HG03135 (cell line): Measurements from ENCODE around the gene NT5DC2.

ENCODE experiments used
- ATAC-seq: cut with Tn5 transposase; IDR thresholded peaks from one replicate; pipeline ENCODE4 v1.9.1; 2021; ENCODE audit warnings: mild to moderate bottlenecking, moderate library complexity; ENCODE audit not compliant: unreplicated experiment

Gene NT5DC2

DNA sequence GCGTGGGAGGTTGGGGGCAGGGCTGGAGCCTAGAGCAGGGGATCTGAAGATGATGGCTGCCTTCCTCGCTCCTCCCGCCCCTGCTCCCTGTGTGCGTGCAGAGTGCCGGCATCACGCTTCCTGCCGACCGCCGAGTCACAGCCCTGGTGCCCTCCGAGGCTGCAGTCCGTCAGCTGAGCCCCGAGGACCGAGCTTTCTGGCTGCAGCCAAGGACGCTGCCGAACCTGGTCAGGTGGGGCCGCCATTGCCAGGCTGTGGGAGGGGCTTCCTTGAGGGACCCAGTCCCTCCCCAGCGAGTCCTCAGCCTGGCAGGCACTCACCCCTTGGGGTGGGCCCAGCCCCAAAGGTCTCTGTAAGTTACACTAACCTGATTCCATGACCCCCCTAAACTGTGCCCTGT lies 20.9 kb downstream of the NT5DC2 start:
- ATAC-seq, result no peak

DNA sequence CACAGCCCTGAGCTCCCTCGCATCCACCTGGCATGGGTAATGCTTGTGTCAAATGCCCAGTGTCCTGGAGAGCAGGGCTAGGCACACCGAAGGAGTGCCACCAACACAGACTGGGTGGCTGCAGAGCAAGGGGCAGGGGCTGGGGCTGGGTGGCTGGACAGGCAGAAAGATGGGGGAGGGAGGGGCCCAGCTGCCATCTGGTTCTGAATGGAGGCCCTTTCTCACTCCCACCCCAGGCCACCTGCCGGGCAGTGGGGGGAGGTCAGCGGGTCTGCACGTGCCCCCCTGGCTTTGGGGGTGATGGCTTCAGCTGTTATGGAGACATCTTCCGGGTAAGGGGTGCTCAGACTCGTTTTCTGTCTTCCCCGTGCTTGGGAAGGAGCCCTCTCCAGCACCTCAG lies 21.6 kb downstream of the NT5DC2 start:
- no peak for ATAC-seq

DNA sequence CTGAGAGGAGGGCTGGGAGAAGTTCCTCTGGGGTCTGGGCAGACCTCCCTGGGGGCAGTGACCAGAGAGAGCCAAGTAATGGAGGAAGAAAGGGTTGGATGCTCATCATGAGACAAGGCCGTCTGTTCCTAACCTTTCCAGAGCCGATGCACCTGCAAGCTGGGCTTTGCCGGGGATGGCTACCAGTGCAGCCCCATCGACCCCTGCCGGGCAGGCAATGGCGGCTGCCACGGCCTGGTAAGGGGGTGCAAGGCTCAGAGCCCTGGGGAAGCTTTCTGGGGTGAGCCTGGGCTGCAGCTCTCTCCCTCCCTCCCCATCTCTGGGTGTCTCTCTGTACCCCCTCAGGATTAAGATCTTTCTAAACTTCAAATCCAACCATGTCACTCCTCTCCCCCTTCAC lies 22.1 kb downstream of the NT5DC2 start:
- no peak for ATAC-seq

DNA sequence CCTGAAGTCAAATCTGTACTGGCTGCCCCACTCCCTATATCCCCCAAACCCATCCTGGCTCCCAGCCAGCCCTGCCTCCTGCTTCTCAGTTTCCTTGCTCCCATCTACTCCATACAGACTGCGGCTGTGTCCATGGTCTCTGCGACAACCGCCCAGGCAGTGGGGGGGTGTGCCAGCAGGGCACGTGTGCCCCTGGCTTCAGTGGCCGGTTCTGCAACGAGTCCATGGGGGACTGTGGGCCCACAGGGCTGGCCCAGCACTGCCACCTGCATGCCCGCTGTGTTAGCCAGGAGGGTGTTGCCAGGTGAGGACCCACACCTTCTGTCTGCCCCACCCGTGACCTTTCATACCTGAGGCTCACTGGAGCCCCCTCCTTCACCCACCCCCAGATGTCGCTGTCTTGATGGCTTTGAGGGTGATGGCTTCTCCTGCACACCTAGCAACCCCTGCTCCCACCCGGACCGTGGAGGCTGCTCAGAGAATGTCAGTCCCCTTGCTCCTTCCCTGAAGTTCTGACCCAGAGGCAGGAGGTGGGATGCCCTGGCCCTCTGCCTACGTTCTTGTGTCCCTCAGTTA lies 23.8 kb downstream of the NT5DC2 start:
- no peak for ATAC-seq

DNA sequence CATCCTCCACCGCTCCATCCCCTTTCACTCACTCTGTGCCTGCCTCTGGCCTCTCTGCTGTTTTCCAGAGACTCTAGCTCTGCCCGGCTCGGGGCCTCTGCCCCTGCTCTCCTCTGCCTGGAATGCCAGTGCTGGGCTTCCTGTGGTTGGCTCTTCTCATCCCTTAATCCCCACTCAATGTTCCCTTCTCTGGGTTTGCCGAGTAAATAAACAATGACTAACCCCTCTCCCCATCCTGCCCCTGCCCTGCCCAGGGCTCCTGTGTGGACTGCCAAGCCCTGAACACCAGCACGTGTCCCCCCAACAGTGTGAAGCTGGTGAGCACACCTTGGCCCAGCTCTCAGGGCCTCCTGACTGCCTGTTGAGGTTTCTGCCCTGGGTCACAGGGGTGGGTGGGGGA lies 26.3 kb downstream of the NT5DC2 start:
- no peak for ATAC-seq

DNA sequence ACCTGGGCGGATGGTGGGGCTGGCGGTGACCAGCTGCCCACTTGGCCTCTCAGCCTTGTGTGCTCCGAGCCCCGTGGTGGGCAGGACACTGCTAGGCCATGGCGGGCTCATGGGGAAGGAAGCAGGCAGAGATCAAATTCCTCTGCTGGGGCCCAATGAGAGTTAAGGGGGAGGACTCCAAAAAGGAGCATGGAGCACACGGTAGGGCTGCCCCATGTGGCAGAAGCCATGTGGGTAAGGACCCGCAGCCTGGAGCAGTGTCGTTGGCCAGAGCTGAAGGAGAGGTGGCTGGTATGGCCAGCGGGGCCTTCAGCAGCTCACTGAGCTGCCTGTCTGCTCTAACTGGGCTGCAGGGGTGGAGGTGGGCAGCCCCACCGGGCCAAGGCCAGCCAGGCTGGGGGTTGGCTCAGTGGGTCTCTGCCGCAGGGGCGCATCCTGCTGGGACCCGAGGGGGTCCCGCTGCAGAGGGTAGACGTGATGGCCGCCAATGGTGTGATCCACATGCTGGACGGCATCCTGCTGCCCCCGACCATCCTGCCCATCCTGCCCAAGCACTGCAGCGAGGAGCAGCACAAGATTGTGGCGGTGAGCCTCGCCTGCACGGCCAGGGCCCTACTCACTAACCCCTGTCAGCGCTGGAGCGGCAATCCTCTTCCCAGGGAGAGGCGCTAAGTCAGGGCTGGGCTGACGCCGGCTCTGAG lies 27.2 kb downstream of the NT5DC2 start:
- ATAC-seq, result no peak

DNA sequence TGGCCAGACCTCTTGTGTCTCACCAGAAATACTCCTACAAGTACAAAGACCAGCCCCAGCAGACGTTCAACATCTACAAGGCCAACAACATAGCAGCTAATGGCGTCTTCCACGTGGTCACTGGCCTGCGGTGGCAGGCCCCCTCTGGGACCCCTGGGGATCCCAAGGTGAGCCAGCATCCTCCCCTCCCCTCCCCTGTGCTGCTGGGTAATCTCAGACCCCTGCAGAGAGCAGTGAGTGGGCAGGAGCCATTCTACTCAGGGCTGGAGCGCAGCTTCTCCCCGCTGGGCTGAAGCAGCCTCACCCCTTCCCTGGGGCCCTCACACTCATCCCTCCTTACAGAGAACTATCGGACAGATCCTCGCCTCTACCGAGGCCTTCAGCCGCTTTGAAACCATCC lies 28.7 kb downstream of the NT5DC2 start:
- ATAC-seq, result no peak

DNA sequence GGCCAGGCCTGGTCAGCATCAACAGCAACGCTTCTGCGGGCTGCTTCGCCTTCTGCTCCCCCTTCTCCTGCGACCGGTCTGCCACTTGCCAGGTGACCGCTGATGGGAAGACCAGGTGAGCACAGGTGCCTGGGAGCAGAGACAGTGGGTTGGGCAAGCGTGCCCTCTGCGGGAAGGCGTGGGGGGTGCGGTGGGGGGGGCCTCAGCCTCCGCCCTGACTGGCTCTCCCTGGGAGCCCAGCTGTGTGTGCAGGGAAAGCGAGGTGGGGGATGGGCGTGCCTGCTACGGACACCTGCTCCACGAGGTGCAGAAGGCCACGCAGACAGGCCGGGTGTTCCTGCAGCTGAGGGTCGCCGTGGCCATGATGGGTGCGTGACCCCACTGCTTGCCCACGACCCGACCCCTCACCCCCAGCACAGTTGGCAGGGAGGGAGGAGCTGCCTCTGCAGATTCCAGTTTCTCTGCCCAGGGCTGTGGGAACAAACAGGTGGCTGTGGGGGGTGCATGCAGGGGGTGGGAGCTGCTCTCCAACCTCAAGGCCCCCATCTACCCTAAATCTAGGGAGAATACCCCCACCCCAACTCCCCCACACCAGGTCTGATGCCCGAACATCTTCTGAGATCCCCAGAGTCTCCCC lies 29.8 kb downstream of the NT5DC2 start:
- ATAC-seq, result no peak

DNA sequence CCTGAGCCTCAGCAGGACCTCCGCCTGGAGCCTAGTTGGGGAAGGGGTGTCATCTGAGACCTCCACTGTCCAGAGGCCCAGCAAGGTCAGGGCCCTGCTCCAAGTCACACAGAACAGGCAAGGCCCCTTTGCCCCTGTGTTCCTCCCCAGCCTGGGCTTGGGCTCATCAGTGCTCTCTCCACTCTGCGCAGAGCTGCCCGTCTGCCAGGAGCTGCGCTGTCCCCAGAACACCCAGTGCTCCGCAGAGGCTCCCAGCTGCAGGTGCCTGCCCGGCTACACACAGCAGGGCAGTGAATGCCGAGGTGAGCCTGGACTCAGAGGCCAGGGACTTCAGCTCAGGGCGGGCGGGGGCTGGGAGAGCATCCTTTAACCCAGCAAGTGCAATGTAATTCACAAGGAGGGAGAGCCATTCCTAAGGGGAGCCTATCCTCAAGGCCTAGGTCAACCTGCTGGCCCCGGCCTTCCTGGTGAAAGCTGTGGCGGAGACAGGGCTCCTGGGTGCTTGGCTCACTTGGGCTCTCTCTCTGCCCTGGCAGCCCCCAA lies 30.8 kb downstream of the NT5DC2 start:
- no peak for ATAC-seq

DNA sequence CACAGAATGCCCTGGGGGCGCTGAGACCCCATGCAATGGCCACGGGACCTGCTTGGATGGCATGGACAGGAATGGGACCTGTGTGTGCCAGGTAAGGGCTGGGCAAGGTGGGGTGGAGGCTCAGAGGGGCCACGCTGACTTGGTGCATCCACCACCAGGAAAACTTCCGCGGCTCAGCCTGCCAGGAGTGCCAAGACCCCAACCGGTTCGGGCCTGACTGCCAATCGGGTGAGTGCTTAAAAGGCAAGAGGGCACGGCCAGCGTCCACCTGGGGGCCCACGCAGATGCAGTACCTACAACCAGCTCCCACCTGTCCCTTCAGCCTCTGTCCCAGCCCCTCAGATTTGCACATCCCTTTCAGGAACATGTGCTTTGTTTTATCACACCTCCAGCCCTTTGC lies 31.7 kb downstream of the NT5DC2 start:
- no peak for ATAC-seq

DNA sequence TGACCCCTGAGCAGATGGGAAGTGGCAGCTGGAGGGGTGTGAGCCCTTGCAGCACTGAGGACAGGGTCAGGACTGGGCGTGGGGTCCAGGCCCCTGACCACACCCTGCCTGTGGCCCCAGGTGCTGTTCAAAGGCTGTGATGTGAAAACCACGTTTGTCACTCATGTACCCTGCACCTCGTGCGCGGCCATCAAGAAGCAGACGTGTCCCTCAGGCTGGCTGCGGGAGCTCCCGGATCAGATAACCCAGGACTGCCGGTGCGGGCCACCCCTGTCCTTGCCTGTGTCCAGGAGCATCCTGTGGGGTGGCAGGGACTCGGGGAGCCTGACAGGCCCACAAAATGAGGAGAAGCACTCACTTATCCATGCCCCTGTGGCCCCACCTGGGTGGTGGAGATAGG lies 32.6 kb downstream of the NT5DC2 start:
- no peak for ATAC-seq

DNA sequence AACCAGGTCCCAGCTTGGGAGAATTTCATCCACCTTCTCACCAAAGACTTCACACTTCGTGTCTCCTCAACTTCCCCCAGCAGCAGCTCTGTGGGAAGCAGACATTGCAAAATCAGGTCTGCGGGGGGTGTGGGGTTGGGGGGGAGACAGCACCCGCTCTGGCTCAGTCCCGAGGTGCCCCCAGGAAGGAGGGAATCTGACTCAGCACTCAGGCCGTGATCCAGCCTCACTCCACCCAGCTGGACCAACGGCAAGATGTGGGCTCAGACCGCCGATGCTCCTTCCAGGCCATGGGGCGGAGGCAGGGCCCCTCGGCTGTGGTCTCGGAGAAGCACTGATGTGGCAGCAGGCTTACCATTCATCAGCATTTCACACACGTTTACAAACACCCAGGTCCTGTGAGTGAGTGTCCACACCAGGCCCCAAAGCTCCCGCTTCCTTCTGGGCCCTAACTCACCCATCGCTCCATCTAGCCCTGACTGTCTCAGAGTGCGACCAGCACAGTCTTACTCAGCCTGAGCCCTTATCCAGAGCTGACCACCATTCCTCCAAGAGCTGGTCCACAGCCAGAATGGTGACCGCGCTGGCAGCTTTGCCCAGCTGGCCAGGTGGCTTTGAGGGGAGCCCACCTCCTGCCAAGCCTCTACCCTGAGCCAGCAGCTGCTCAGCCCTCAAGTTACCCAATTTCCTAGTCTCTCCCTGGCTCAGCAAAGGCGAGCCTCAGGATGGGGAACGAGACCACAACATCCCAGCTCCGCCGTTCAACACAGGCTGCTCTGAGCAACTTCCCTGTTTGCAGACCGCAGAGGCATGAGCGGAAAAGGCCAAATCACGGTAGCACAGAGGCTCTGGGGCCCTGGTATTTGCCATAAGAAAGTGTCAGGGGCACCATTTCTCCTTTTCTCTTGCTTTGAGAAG lies 35.3 kb downstream of the NT5DC2 start:
- ATAC-seq, result no peak

DNA sequence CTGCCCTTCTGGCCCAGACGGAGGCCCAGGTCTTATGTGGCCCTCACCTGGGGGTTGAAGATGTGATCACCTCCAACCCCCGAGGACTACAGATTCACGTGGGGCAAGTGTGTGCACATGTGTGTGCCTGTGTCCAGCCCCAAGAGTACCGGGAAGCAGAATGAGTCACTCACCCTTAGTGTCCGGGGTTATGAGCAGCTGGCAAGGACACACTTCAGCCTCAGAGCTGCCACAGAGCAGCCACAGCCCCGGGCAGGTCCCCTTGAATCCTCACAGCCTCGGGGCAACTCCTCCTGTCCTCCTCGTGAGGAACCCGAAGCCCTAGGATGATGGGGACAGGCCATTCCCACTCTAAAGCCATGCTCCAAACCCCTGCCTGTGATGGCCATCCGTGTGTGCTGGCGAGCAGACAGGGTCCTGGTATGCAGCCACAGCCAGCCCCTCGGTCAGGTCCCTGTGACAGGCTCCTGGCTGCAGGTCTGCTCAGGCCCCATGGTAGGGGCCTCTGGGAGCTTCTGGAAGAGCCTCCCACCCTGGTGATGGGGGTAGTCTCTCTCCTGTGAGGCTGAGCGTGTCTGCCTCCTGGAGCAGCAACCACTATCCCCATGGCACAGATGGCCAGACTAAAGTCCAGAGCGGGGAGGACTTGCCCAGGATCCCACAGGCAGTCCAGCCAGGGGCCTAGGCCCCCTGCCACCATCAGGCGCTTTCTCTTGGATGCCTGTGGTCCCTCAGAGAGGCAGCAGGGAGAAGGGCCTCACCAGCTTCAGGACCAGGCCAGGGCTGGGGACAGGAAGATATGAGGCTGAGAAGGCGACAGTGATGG lies 37.7 kb downstream of the NT5DC2 start:
- no peak for ATAC-seq

DNA sequence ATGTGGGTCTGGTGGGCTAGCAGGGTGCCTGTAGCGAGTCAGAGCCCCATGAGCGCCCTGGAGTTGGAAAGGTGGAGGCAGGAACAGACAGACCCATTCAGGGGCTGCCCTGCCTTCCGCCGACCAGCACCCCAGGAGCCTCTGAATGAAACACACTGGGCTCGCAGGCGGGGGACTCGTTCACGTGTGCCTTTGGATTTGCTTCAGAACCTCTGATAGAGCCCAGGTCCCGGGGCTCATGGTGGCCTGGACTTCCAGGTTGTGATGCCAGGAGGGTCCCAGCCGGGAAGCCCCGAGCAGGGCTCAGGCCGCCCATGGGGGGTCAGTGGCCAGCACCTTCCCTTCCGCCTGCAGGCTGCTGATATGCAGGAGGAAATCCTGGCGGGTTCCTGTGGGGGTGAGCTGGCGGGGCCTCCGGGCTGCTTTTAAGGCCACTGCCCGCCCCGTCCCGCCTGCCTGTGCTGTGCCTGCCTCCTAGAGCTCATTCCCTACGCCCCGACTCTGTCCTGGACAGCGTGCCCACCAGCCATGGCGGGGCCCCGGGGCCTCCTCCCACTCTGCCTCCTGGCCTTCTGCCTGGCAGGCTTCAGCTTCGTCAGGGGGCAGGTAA lies 38.7 kb downstream of the NT5DC2 start, which contains the start of gene STAB1:
STAB1 (plus strand) TSS at position 453 of the 610 bp plus-strand sequence; CDS start at position 529, 76 bp downstream.
- no peak for ATAC-seq

DNA sequence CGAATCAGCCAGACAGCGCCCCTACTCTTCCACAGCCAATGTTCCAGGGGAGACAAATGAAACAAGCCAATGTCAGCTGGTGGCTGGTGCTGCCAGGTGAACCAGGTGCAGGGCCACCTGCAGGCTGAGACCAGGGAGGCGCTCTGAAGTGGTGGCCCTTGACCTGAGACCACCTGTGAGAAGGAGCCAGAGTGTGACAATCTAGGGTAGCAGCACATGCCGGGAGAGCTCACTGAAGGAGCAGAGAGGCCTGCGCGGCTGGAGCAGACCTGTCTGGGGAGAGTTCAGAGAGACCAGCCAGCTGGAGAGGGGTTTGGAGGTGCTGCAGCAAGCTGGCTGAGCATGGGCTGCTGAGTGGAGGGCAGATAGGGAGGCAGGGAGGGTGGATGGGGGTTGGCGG lies 39.2 kb downstream of the NT5DC2 start:
- ATAC-seq, result no peak

DNA sequence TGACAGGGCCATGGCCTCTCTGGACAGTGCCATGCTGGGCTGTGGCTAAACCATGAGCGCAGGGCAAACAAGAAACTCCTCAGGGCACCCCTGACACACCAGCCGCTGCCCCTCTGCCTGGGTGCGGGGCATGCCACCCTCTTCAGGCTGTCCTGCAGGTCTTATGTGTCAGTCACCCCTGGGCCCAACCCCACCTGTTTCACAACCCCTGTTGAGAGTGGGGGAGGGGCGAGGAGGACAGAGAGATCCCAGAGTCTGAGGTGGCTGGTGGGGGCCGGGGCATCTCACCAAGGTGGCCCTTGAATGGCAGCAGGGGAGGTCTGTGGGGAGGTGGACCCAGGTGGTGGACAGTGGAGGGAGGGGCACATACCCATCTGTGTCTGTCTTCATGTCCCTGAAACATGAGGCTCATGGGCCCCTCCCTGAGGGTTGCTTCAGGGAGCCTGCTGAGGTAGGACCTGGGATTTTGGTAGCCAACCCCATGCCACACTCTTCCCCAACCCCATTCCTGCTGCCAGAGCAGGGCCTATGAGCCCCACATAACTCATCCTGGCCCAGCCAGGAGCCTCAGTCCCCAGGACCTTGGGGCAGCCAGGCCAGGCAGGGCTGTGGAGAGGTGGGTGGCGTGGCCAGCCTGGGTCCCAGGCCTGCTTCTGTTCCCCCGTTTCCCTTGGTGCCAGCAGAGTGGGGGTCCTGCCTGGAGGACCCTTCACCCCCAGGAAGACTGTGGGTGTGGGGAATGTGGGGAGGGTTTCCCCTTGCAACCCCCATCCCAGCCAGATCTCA lies 40.2 kb downstream of the NT5DC2 start:
- no peak for ATAC-seq

DNA sequence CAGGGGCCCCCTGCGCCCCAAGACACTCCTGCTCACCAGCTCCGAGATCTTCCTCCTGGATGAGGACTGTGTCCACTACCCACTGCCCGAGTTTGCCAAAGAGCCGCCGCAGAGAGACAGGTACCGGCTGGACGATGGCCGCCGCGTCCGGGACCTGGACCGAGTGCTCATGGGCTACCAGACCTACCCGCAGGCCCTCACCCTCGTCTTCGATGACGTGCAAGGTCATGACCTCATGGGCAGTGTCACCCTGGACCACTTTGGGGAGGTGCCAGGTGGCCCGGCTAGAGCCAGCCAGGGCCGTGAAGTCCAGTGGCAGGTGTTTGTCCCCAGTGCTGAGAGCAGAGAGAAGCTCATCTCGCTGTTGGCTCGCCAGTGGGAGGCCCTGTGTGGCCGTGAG lies 41.6 kb downstream of the NT5DC2 start:
- no peak for ATAC-seq

DNA sequence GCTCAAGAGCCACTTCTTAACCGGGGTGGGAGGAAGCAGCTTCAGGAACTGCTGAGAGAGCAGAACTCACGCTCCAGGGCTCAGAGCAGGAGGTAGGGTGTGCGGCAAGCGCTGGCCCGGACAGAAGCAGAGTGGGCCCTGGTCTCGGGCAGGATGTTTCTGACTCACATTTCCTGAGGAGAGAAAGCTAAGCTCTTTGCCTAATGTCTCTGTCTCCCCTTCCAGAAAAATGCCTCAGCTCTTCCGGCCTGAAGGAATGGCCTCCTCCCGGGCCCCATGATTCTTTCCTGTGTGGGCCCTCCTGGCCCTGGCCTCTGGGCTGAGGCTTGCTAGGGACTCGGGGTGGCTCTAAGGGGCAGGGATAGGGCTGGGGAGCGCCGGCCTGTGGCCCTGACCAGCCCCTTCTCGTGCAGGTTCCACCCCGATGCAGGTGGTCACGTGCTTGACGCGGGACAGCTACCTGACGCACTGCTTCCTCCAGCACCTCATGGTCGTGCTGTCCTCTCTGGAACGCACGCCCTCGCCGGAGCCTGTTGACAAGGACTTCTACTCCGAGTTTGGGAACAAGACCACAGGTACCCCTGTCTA lies 42.6 kb downstream of the NT5DC2 start:
- no peak for ATAC-seq
